K562 (cell line): ENCODE data around the gene NIPA2. TPM values are rescaled to one million over a fixed set of nuclear protein-coding genes. Genes with fewer than 3 reads are reported as not detected.

Experiments
- ATAC-seq: fragments of 200-7000 bp; cut with Tn5 transposase; 3 replicates; pipeline ENCODE4 v1.9.1; 2020; ENCODE audit warnings: moderate library complexity
- BruUV-seq: library from RNA; stranded (reverse); fragments of 400-500 nt; replicated peaks from 2 replicates; lab custom pipeline; 2021; lab: Mats Ljungman, UMichigan
- CTCF ChIA-PET: fragments of 300-600 bp; formaldehyde crosslinking; extraction: SDS; loops from one replicate; lab custom pipeline; 2021; ENCODE audit warnings: low intra/inter-chr PET ratio; lab: Yijun Ruan, JAX
- POLR2A ChIA-PET: fragments of 300-600, 350-650 bp; sonication (Branson Sonifier 250); formaldehyde crosslinking; extraction: SDS; loops from one replicate; lab custom pipeline; 2021; ENCODE audit warnings: antibody characterized with exemption, inconsistent platforms; lab: Yijun Ruan, JAX
- DNase-seq, 4 experiments: peaks; one replicate each; pipeline versions ENCODE4 v3.0.0 to v3.0.0-alpha.2; 2011 to 2018; ENCODE audit warnings: low spot score in 3 of 4, mixed read lengths in 3 of 4; ENCODE audit errors: extremely low read depth in 1 of 4
- FAIRE-seq: peaks from 2 replicates; lab custom pipeline; 2011; peaks lifted over from hg19 to GRCh38; lab: Jason Lieb, UNC
- H2AFZ ChIP-seq: 2 replicates; pipeline ENCODE4 v1.6.0; 2011; ENCODE audit warnings: low read depth, low read length, control low read depth, inconsistent platforms
- H3K27ac ChIP-seq: fragments of 200-600 bp; 3 replicates; pipeline ENCODE4 v1.8.0; 2011; ENCODE audit warnings: low read depth, mild to moderate bottlenecking, control low read depth, inconsistent platforms, low read length, moderate library complexity, mixed read lengths; ENCODE audit errors: extremely low read depth
- H3K27me3 ChIP-seq, 2 experiments: fragments of 300-600 bp in 1 of 2; 2 replicates in 1 of 2; 3 replicates in 1 of 2; pipeline versions ENCODE4 v1.6.0 to v1.8.0; 2011; ENCODE audit warnings: inconsistent platforms in 2 of 2, low read length in 2 of 2, mild to moderate bottlenecking in 1 of 2, mixed read lengths in 1 of 2, moderate library complexity in 1 of 2; ENCODE audit not compliant: control insufficient read depth in 2 of 2, insufficient read depth in 2 of 2
- H3K36me3 ChIP-seq: fragments of 300-600 bp; 3 replicates; pipeline ENCODE4 v1.8.0; 2011; ENCODE audit warnings: mild to moderate bottlenecking, low read length, inconsistent platforms; ENCODE audit not compliant: control insufficient read depth, insufficient read depth
- H3K4me1 ChIP-seq, 2 experiments: fragments of 200-600 bp in 1 of 2; replicated peaks in 1 of 2; 2 replicates in 1 of 2; 3 replicates in 1 of 2; pipeline versions ENCODE4 v1.5.1 to v1.8.0; 2011; ENCODE audit warnings: inconsistent platforms in 2 of 2, low read length in 2 of 2, mild to moderate bottlenecking in 1 of 2, mixed read lengths in 1 of 2, moderate library complexity in 1 of 2; ENCODE audit not compliant: control insufficient read depth in 2 of 2, insufficient read depth in 2 of 2
- H3K4me2 ChIP-seq: 2 replicates; pipeline ENCODE4 v1.6.1; 2011; ENCODE audit warnings: low read length, control low read depth, inconsistent platforms, mixed read lengths; ENCODE audit not compliant: insufficient read depth
- H3K4me3 ChIP-seq: fragments of 200-600 bp; sonication (generic), shearing (Covaris generic); 2 replicates; pipeline ENCODE4 v1.5.1; 2016; ENCODE audit warnings: control low read depth, inconsistent platforms
- H3K79me2 ChIP-seq: fragments of 200-600 bp; 3 replicates; pipeline ENCODE4 v1.8.0; 2011; ENCODE audit warnings: low read length, inconsistent platforms; ENCODE audit not compliant: control insufficient read depth, insufficient read depth
- H3K9ac ChIP-seq, 2 experiments: 2 replicates each; pipeline versions ENCODE4 v1.6.0 to v1.6.1; 2011; ENCODE audit warnings: low read depth in 2 of 2, low read length in 2 of 2, control low read depth in 1 of 2, inconsistent platforms in 1 of 2, mild to moderate bottlenecking in 1 of 2, mixed read lengths in 1 of 2; ENCODE audit not compliant: insufficient read depth in 1 of 2
- H3K9me1 ChIP-seq: one replicate; pipeline ENCODE4 v1.6.0; 2011; ENCODE audit warnings: inconsistent platforms, mild to moderate bottlenecking, low read length, moderate library complexity; ENCODE audit not compliant: control insufficient read depth, insufficient read depth
- H3K9me3 ChIP-seq: replicated peaks from 2 replicates; pipeline ENCODE4 v1.5.1; 2011; ENCODE audit warnings: low read depth, low read length, inconsistent platforms; ENCODE audit not compliant: control insufficient read depth, insufficient read depth
- H4K20me1 ChIP-seq: replicated peaks from 2 replicates; pipeline ENCODE4 v1.6.1; 2011; ENCODE audit warnings: low read length, inconsistent platforms, mixed read lengths; ENCODE audit not compliant: control insufficient read depth, insufficient read depth
- ARID1B ChIP-seq: fragments of 450-650 bp; IDR thresholded peaks from 2 replicates; pipeline ENCODE4 v1.6.1; 2016; ENCODE audit warnings: antibody characterized with exemption, mild to moderate bottlenecking, inconsistent platforms
- CBFA2T2 ChIP-seq: fragments of 450-650 bp; conservative IDR thresholded peaks from 2 replicates; pipeline ENCODE4 v1.6.1; 2017; ENCODE audit warnings: mild to moderate bottlenecking
- CBFA2T3 ChIP-seq: fragments of 450-650 bp; IDR thresholded peaks from 2 replicates; pipeline ENCODE4 v1.6.1; 2017
- CC2D1A ChIP-seq: fragments of 450-650 bp; IDR thresholded peaks from 2 replicates; pipeline ENCODE4 v1.6.1; 2017; ENCODE audit warnings: mild to moderate bottlenecking
- CXXC5 ChIP-seq: fragments of 250-450 bp; sonication (Bioruptor Pico); IDR thresholded peaks from 2 replicates; pipeline ENCODE4 v1.8.0; 2022; ENCODE audit warnings: inconsistent platforms, mild to moderate bottlenecking, moderate library complexity
- DPF2 ChIP-seq: fragments of 450-650 bp; IDR thresholded peaks from 2 replicates; pipeline ENCODE4 v1.6.1; 2016
- MAFF ChIP-seq: IDR thresholded peaks from 2 replicates; pipeline ENCODE4 v1.6.1; 2012; ENCODE audit warnings: low read length, improper control_type of control experiment
- PCBP2 ChIP-seq: fragments of 200-400 bp; formaldehyde crosslinking; IDR thresholded peaks from 2 replicates; pipeline ENCODE4 v1.6.1; 2018; ENCODE audit warnings: low read length, low read depth, mild to moderate bottlenecking, moderate library complexity; ENCODE audit not compliant: poor library complexity, severe bottlenecking
- SIN3B ChIP-seq: fragments of 450-650 bp; IDR thresholded peaks from 2 replicates; pipeline ENCODE4 v1.6.1; 2017; ENCODE audit warnings: low read depth, mild to moderate bottlenecking, moderate library complexity
- SOX6 ChIP-seq: fragments of 450-650 bp; IDR thresholded peaks from 2 replicates; pipeline ENCODE4 v1.6.1; 2014; ENCODE audit warnings: mild to moderate bottlenecking
- TAL1 ChIP-seq: fragments of 450-650 bp; IDR thresholded peaks from 2 replicates; pipeline ENCODE4 v1.6.1; 2016; ENCODE audit warnings: mild to moderate bottlenecking
- TCF3 ChIP-seq: sonication (generic); formaldehyde crosslinking; IDR thresholded peaks from 2 replicates; pipeline ENCODE4 v1.4.0; 2020; ENCODE audit warnings: mild to moderate bottlenecking, missing genetic modification reagents
- TEAD4 ChIP-seq, 2 experiments: sonication (generic) in 1 of 2; formaldehyde crosslinking in 1 of 2; IDR thresholded peaks; 2 replicates each; pipeline versions ENCODE4 v1.6.1 to v1.8.0; 2012 to 2022; ENCODE audit warnings: borderline replicate concordance in 1 of 2, inconsistent platforms in 1 of 2, low read length in 1 of 2, mild to moderate bottlenecking in 1 of 2, missing genetic modification reagents in 1 of 2
- TRIM28 ChIP-seq: fragments of 450-650 bp; IDR thresholded peaks from 2 replicates; pipeline ENCODE4 v1.6.1; 2017
- ZNF445 ChIP-seq: fragments of 250-450 bp; sonication (Bioruptor Pico); IDR thresholded peaks from 2 replicates; pipeline ENCODE4 v1.4.0; 2020; ENCODE audit warnings: low read depth, mild to moderate bottlenecking, moderate library complexity
- ZNF77 ChIP-seq: fragments of 250-450 bp; sonication (Bioruptor Pico); IDR thresholded peaks from 2 replicates; pipeline ENCODE4 v1.5.0; 2020
- WGBS: fragments of 100-300 bp; shearing (Covaris generic); methylation state at CpG from one replicate; pipeline ENCODE4 v1.1.6; 2016; ENCODE audit warnings: low coverage, mixed read lengths; ENCODE audit not compliant: insufficient coverage; ENCODE audit errors: missing lambda C conversion rate; 5-methylcytosine and 5-hydroxymethylcytosine counted together
- in situ Hi-C: fragments of 300-500 bp; cut with MboI; formaldehyde crosslinking; loops from 4 replicates; pipeline ENCODE4 v1.15.0; 2018; ENCODE audit warnings: inconsistent platforms, mixed read lengths
- intact Hi-C: fragments of 100-400 bp; cut with micrococcal nuclease; formaldehyde crosslinking; loops from 2 replicates; pipeline ENCODE4 v1.14.2; 2022
- polyA plus RNA-seq, 8 experiments: library from polyadenylated mRNA; depleted of rRNA in 4 of 8; stranded (reverse) in 5 of 8; unstranded in 3 of 8; fragments of >200 nt; fragmentation: Nextera tagmentation in 2 of 8; fragmentation: Illumina TruSeq in 1 of 8; extraction: Ambion mirVana in 2 of 8; extraction: Trizol in 1 of 8; gene quantifications; 2 replicates each; pipeline versions ENCODE4 v1.2.1 to v1.2.3, GENCODE V29; 2011 to 2014; ENCODE audit warnings: inconsistent platforms in 1 of 8, missing spikeins in 1 of 8
- total RNA-seq, 7 experiments: library from RNA; depleted of rRNA in 6 of 7; stranded (reverse); fragments of >200 nt in 6 of 7; fragmentation: Illumina TruSeq in 2 of 7; extraction: Trizol in 2 of 7; gene quantifications; 2 replicates each; pipeline versions ENCODE4 v1.2.1 to v1.2.3, GENCODE V29; 2011 to 2021; ENCODE audit warnings: low replicate concordance in 1 of 7
- TF ChIP-seq, protein P1 (sequence below): fragments of 450-650 bp; formaldehyde crosslinking; IDR thresholded peaks from 2 replicates; pipeline ENCODE4 v1.4.0; 2020; ENCODE audit warnings: mild to moderate bottlenecking, moderate library complexity
- TF ChIP-seq, protein P2 (sequence below): fragments of 250-450 bp; sonication (Bioruptor Pico); IDR thresholded peaks from 2 replicates; pipeline ENCODE4 v1.4.0; 2020
- TF ChIP-seq, protein P3 (sequence below): fragments of 250-450 bp; sonication (Bioruptor Pico); IDR thresholded peaks from 2 replicates; pipeline ENCODE4 v1.4.0; 2020; ENCODE audit warnings: mild to moderate bottlenecking, moderate library complexity

Gene NIPA2
- total and polyA plus RNA-seq, 9 of the 15 experiments (the other 6 are each of a cell fraction or from before 2014, with no cell fraction given) = 18.7 to 107 (median 87.3) TPM

DNA sequence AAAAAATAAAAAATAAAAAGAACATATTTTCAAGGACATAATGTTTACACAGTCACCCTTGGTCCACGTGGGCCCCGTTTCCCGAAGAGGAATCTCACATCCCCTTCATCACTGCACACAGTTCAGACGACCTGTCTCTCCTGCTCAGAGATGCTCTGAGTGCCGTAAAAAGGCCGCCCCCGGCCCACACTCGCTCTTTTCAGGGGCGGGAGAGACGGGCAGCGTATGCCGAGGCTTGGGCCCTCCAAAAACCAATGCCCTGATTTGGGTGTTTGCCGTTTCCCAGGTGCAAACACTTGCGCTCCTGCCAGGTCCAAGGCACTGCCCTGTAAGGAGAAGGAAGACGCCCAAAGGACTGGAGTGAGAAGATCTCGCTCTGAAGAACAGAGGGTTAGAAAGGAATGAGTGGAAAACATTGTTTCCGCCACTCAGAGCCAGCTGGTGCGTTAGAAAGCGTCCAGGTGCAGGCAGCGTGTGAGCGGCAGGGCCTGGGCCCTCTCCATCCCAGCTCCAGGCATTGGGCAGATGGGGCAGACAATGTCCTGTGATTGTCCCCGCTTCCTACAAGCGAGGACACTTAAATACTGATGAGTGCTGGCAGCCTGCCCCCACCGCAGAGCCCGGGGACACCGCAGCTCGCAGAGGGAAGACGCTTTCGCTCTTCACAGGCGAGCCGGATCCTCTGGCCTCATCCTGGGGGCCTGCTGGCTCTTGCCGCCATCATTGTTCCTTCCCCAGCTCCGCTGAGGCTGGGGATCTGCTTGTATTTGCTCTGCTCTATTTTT, 53.2 kb downstream of the NIPA2 start (continued):
- TF ChIP-seq SIN3B (no peak), ZNF77 (CRISPR knock-in tag) (no peak), TRIM28 (no peak), ZNF445 (CRISPR knock-in tag) (no peak), CC2D1A (no peak)
- TF ChIP-seq, protein P1, sequence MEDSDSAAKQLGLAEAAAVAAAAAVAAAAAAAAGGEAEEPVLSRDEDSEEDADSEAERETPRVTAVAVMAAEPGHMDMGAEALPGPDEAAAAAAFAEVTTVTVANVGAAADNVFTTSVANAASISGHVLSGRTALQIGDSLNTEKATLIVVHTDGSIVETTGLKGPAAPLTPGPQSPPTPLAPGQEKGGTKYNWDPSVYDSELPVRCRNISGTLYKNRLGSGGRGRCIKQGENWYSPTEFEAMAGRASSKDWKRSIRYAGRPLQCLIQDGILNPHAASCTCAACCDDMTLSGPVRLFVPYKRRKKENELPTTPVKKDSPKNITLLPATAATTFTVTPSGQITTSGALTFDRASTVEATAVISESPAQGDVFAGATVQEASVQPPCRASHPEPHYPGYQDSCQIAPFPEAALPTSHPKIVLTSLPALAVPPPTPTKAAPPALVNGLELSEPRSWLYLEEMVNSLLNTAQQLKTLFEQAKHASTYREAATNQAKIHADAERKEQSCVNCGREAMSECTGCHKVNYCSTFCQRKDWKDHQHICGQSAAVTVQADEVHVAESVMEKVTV (CRISPR knock-in tag) = no peak
- TF ChIP-seq, protein P2, sequence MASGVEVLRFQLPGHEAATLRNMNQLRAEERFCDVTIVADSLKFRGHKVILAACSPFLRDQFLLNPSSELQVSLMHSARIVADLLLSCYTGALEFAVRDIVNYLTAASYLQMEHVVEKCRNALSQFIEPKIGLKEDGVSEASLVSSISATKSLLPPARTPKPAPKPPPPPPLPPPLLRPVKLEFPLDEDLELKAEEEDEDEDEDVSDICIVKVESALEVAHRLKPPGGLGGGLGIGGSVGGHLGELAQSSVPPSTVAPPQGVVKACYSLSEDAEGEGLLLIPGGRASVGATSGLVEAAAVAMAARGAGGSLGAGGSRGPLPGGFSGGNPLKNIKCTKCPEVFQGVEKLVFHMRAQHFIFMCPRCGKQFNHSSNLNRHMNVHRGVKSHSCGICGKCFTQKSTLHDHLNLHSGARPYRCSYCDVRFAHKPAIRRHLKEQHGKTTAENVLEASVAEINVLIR = no peak

DNA sequence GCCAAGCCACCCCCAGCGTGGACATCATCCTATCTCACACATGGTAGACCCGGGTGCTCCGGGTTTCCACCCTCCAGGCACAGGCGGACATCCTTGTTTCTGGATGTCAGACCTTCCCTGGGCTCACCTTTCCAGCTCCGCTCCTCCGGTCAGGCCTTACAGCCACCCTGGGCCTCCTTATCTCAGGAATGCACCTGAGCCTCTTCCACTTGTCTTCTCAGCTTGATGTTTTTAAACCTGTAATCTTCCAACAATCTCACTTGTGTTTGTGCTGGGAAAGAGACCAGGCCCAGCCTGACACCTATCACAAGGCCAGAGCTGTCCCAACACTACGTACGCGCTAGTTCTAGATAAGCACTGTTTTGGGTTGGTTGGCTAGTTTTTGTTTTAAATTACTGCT, 53.9 kb downstream of the NIPA2 start:
- no peak overlapping the region; the same call in 2 of the 3 replicates for H3K27ac ChIP-seq
- H3K27me3 ChIP-seq = no peaks in the 10 kb centered on the region
- in situ Hi-C loops = no loop called here
- peaks cover 7% of the 10 kb centered on the region; the same call in 2 of the 3 replicates for H3K36me3 ChIP-seq
- H3K79me2 ChIP-seq = no peaks in the 10 kb centered on the region
- H3K9me1 ChIP-seq = no peaks in the 10 kb centered on the region
- ChIA-PET POLR2A (interaction anchor here (0.7 to 1.4 kb wide), 3 partner anchors 12 to 479 kb away, joined by 3 to 6 read pairs (median 3); no protein-coding TSS in a partner anchor), CTCF (no interaction called here)
- FAIRE-seq (no peak), DNase-seq (peak; percentile 39 to 58 (median 40)), ATAC-seq (peak; percentile 69)
- 40% methylated on average over 9 of the region's 9 CpGs for WGBS
- H3K4me2 ChIP-seq = no peak overlapping the region
- BruUV-seq = no TSS peak
- no peak overlapping the region for H2AFZ ChIP-seq
- no peaks in the 10 kb centered on the region for H4K20me1 ChIP-seq
- no peaks in the 10 kb centered on the region for H3K9me3 ChIP-seq
- peaks cover 19 to 35% of the 10 kb centered on the region in 2 experiments for H3K4me1 ChIP-seq
- no peak overlapping the region for H3K4me3 ChIP-seq
- intact Hi-C loops = no loop called here
- no peak overlapping the region for H3K9ac ChIP-seq
- TF ChIP-seq CXXC5 (peak; percentile 36; the same call in 1 of the 2 replicates), MAFF (no peak), PCBP2 (no peak), ARID1B (peak; percentile 68), TAL1 (peak; percentile 64; the same call in 1 of the 2 replicates), CBFA2T2 (peak; percentile 63), CBFA2T3 (peak; percentile 81), TCF3 (CRISPR knock-in tag) (peak; percentile 66), SOX6 (0 out of 2 replicates have a peak, but pooled peaks have one; percentile 18), TEAD4 (IDR thresholded peaks at IDR 0.05; ENCODE audit: low read length) (peak; percentile 49), TEAD4 (CRISPR knock-in tag; IDR thresholded peaks at IDR 0.05; ENCODE audit: borderline replicate concordance) (no peak), DPF2 (peak; percentile 22; the same call in 1 of the 2 replicates)
- TF ChIP-seq, protein P3, sequence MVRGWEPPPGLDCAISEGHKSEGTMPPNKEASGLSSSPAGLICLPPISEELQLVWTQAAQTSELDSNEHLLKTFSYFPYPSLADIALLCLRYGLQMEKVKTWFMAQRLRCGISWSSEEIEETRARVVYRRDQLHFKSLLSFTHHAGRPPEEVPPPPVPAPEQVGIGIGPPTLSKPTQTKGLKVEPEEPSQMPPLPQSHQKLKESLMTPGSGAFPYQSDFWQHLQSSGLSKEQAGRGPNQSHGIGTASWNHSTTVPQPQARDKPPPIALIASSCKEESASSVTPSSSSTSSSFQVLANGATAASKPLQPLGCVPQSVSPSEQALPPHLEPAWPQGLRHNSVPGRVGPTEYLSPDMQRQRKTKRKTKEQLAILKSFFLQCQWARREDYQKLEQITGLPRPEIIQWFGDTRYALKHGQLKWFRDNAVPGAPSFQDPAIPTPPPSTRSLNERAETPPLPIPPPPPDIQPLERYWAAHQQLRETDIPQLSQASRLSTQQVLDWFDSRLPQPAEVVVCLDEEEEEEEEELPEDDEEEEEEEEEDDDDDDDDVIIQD = no peak
